Body of pancreas (tissue), 4 donors: Measurements from ENCODE around the gene PLPPR2.

ENCODE experiments used
- POLR2A ChIP-seq, 3 donors: fragments of 450-650 bp; IDR thresholded peaks; one replicate each; pipeline ENCODE4 v1.6.1; 2016; ENCODE audit warnings: antibody characterized with exemption in 3 of 3, mild to moderate bottlenecking in 2 of 3
- TF ChIP-seq, protein P1 (sequence below), 7 experiments: fragments of 450-650 bp in 4 of 7; fragments of 200-600 bp in 3 of 7; sonication (generic) in 3 of 7; IDR thresholded peaks; one replicate each; pipeline ENCODE4 v1.5.1; 2016 to 2019; ENCODE audit warnings: antibody characterized with exemption in 7 of 7

DNA sequence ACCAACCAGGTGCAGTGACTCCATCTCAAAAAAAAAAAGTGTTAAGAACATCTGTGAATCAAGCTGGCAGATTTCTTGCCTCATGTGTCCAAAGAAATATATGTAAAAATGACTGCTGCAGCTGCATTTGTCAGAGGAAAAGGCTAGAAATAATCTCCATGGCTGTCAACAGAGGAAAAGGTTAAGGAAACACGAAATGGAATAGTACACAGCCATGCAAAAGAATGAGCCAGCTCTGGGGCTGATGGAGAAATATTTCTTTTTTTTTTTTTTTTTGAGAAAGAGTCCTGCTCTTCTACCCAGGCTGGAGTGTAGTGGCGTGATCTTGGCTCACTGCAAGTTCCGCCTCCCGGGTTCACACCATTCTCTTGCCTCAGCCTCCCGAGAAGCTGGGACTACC, 22.4 kb upstream of the PLPPR2 start:
- TF ChIP-seq, protein P1, sequence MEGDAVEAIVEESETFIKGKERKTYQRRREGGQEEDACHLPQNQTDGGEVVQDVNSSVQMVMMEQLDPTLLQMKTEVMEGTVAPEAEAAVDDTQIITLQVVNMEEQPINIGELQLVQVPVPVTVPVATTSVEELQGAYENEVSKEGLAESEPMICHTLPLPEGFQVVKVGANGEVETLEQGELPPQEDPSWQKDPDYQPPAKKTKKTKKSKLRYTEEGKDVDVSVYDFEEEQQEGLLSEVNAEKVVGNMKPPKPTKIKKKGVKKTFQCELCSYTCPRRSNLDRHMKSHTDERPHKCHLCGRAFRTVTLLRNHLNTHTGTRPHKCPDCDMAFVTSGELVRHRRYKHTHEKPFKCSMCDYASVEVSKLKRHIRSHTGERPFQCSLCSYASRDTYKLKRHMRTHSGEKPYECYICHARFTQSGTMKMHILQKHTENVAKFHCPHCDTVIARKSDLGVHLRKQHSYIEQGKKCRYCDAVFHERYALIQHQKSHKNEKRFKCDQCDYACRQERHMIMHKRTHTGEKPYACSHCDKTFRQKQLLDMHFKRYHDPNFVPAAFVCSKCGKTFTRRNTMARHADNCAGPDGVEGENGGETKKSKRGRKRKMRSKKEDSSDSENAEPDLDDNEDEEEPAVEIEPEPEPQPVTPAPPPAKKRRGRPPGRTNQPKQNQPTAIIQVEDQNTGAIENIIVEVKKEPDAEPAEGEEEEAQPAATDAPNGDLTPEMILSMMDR (IDR thresholded peaks at IDR 0.05), result no peak
- TF ChIP-seq POLR2A (IDR thresholded peaks at IDR 0.05), result no peak
